MG63 (cell line): Measurements from ENCODE around the gene TULP4. TPM values are rescaled to one million over a fixed set of nuclear protein-coding genes. Genes with fewer than 3 reads are reported as not detected.
"Not testable (repeated sequence)": the region's sequence is repeated elsewhere in the genome, so short reads cannot be mapped to it uniquely, and the experiment has no call there.

Experiments used
- DNase-seq: peaks from one replicate; pipeline ENCODE4 v3.0.0-alpha.2; 2020
- H3K27me3 ChIP-seq: fragments of 250-450 bp; sonication (Bioruptor Pico); 2 replicates; pipeline ENCODE4 v1.5.1; 2020; ENCODE audit warnings: mild to moderate bottlenecking, moderate library complexity
- H3K36me3 ChIP-seq: fragments of 250-450 bp; sonication (Bioruptor Pico); 2 replicates; pipeline ENCODE4 v1.5.1; 2020; ENCODE audit warnings: mild to moderate bottlenecking, moderate library complexity
- H3K4me3 ChIP-seq: fragments of 250-450 bp; sonication (Bioruptor Pico); 2 replicates; pipeline ENCODE4 v1.5.1; 2020; ENCODE audit warnings: mild to moderate bottlenecking, moderate library complexity
- H3K9me3 ChIP-seq: fragments of 250-450 bp; sonication (Bioruptor Pico); 2 replicates; pipeline ENCODE4 v1.5.1; 2020; ENCODE audit warnings: mild to moderate bottlenecking, moderate library complexity
- total RNA-seq: library from RNA; depleted of rRNA; stranded (reverse); fragments of >200 nt; shearing (Covaris generic); gene quantifications from 2 replicates; pipeline ENCODE4 v1.2.3, GENCODE V29; 2014; ENCODE audit warnings: low replicate concordance

TULP4 gene
- total RNA-seq, 1 experiment from 2014 or later: 19.1 TPM

- H3K4me3 ChIP-seq: no peak overlapping the region
- DNase-seq: no peak
- H3K27me3 ChIP-seq: no peaks in the 10 kb centered on the region
- H3K9me3 ChIP-seq: no peaks in the 10 kb centered on the region
- H3K36me3 ChIP-seq: no peaks in the 10 kb centered on the region
Measured at GRCh38 chr6:158337332-158337731, 25.1 kb downstream of the TULP4 start.

- Histone ChIP-seq H3K4me3 (no peak overlapping the region), H3K9me3 (no peaks in the 10 kb centered on the region), H3K36me3 (no peaks in the 10 kb centered on the region), H3K27me3 (no peaks in the 10 kb centered on the region)
- DNase-seq: no peak
Measured at GRCh38 chr6:158338311-158339112, 26.2 kb downstream of the TULP4 start.

GRCh38 chr6:158339197-158339596, 26.9 kb downstream of the TULP4 start:
- H3K9me3 ChIP-seq, H3K27me3 ChIP-seq, H3K36me3 ChIP-seq, DNase-seq, H3K4me3 ChIP-seq: not testable (repeated sequence)

GRCh38 chr6:158340252-158340651, 28.0 kb downstream of the TULP4 start:
- H3K4me3 ChIP-seq: no peak overlapping the region
- H3K36me3 ChIP-seq: no peaks in the 10 kb centered on the region
- H3K27me3 ChIP-seq: no peaks in the 10 kb centered on the region
- H3K9me3 ChIP-seq: peaks cover 3% of the 10 kb centered on the region; the same call in 1 of the 2 replicates
- DNase-seq: no peak

- no peak for DNase-seq
- H3K27me3 ChIP-seq: no peaks in the 10 kb centered on the region
- peaks cover 3% of the 10 kb centered on the region; the same call in 1 of the 2 replicates for H3K9me3 ChIP-seq
- H3K4me3 ChIP-seq: no peak overlapping the region
- no peaks in the 10 kb centered on the region for H3K36me3 ChIP-seq
Measured at GRCh38 chr6:158344534-158344933, 32.3 kb downstream of the TULP4 start.

GRCh38 chr6:158345444-158345843, 33.2 kb downstream of the TULP4 start:
- H3K4me3 ChIP-seq, H3K36me3 ChIP-seq, H3K27me3 ChIP-seq, H3K9me3 ChIP-seq, DNase-seq: not testable (repeated sequence)

GRCh38 chr6:158347335-158347734, 35.1 kb downstream of the TULP4 start:
- Histone ChIP-seq H3K27me3 (no peaks in the 10 kb centered on the region), H3K9me3 (peaks cover 3% of the 10 kb centered on the region; the same call in 1 of the 2 replicates), H3K36me3 (no peaks in the 10 kb centered on the region), H3K4me3 (no peak overlapping the region)
- DNase-seq: no peak

- H3K9me3 ChIP-seq, DNase-seq, H3K4me3 ChIP-seq, H3K27me3 ChIP-seq, H3K36me3 ChIP-seq: not testable (repeated sequence)
Measured at GRCh38 chr6:158348737-158349504, 36.7 kb downstream of the TULP4 start.

- H3K4me3 ChIP-seq, H3K27me3 ChIP-seq: not testable (repeated sequence)
Measured at GRCh38 chr6:158349505-158350275, 37.4 kb downstream of the TULP4 start.

GRCh38 chr6:158350731-158351130, 38.5 kb downstream of the TULP4 start:
- not testable (repeated sequence) for H3K27me3 ChIP-seq, H3K4me3 ChIP-seq, DNase-seq

More at GRCh38 chr6:158349505-158350275, 37.4 kb downstream of the TULP4 start:
- DNase-seq, H3K9me3 ChIP-seq, H3K36me3 ChIP-seq: not testable (repeated sequence)

GRCh38 chr6:158353883-158354877, 41.9 kb downstream of the TULP4 start:
- peak; percentile 27 for DNase-seq
- H3K36me3 ChIP-seq: no peaks in the 10 kb centered on the region
- no peaks in the 10 kb centered on the region for H3K9me3 ChIP-seq
- H3K4me3 ChIP-seq: no peak overlapping the region
- no peaks in the 10 kb centered on the region for H3K27me3 ChIP-seq

More at GRCh38 chr6:158350731-158351130, 38.5 kb downstream of the TULP4 start:
- not testable (repeated sequence) for H3K36me3 ChIP-seq, H3K9me3 ChIP-seq

GRCh38 chr6:158356586-158357546, 44.6 kb downstream of the TULP4 start:
- Histone ChIP-seq H3K4me3 (no peak overlapping the region), H3K36me3 (no peaks in the 10 kb centered on the region), H3K27me3 (no peaks in the 10 kb centered on the region), H3K9me3 (no peaks in the 10 kb centered on the region)
- no peak for DNase-seq

GRCh38 chr6:158357570-158358216, 45.4 kb downstream of the TULP4 start:
- DNase-seq: no peak
- Histone ChIP-seq H3K27me3 (no peaks in the 10 kb centered on the region), H3K36me3 (no peaks in the 10 kb centered on the region), H3K9me3 (no peaks in the 10 kb centered on the region), H3K4me3 (no peak overlapping the region)

GRCh38 chr6:158358450-158359077, 46.3 kb downstream of the TULP4 start:
- Histone ChIP-seq H3K27me3 (no peaks in the 10 kb centered on the region), H3K36me3 (no peaks in the 10 kb centered on the region), H3K9me3 (no peaks in the 10 kb centered on the region), H3K4me3 (no peak overlapping the region)
- no peak for DNase-seq
